HS-27A (cell line): ENCODE results near the gene RAB11FIP5.
"Not testable (repeated sequence)": the region's sequence is repeated elsewhere in the genome, so short reads cannot be mapped to it uniquely, and the experiment has no call there.

Experiments used
- DNase-seq: peaks from one replicate; pipeline ENCODE4 v3.0.0-alpha.2; 2012; ENCODE audit warnings: low read depth, missing footprints

Gene RAB11FIP5, protein sequence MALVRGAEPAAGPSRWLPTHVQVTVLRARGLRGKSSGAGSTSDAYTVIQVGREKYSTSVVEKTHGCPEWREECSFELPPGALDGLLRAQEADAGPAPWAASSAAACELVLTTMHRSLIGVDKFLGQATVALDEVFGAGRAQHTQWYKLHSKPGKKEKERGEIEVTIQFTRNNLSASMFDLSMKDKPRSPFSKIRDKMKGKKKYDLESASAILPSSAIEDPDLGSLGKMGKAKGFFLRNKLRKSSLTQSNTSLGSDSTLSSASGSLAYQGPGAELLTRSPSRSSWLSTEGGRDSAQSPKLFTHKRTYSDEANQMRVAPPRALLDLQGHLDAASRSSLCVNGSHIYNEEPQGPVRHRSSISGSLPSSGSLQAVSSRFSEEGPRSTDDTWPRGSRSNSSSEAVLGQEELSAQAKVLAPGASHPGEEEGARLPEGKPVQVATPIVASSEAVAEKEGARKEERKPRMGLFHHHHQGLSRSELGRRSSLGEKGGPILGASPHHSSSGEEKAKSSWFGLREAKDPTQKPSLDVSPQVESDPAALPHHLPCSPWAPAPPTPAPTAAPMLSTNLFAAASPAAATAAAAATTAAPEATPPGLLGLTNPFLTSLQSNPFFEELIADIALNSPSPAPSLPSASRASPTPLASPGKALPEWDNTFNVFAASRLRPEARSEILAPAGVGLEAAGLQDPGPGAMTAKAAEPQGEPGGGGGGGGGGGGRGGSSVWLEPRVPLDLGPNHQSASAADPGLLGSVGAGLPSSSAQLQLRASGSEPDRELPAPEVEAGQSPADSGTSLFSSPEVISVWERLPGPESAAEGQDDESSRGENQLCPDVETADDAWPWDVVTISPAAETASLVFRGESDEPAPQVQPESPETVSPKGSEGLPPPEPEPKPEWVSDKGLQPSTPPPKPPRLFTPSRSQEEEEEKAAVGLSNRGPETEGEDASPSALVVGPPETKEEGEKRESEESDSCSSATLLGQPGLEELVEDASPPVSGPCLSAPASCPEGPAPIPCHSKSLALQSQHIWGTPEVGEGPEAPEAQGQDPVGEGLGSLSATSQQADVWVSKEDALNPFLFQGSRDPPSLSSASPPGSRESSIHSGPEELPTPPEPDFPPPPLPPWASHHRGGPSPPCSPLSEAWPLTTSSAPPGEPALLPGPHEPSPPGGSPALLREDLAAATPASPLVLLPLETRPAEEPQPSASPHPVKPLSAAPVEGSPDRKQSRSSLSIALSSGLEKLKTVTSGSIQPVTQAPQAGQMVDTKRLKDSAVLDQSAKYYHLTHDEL (N-terminal part only)

DNA sequence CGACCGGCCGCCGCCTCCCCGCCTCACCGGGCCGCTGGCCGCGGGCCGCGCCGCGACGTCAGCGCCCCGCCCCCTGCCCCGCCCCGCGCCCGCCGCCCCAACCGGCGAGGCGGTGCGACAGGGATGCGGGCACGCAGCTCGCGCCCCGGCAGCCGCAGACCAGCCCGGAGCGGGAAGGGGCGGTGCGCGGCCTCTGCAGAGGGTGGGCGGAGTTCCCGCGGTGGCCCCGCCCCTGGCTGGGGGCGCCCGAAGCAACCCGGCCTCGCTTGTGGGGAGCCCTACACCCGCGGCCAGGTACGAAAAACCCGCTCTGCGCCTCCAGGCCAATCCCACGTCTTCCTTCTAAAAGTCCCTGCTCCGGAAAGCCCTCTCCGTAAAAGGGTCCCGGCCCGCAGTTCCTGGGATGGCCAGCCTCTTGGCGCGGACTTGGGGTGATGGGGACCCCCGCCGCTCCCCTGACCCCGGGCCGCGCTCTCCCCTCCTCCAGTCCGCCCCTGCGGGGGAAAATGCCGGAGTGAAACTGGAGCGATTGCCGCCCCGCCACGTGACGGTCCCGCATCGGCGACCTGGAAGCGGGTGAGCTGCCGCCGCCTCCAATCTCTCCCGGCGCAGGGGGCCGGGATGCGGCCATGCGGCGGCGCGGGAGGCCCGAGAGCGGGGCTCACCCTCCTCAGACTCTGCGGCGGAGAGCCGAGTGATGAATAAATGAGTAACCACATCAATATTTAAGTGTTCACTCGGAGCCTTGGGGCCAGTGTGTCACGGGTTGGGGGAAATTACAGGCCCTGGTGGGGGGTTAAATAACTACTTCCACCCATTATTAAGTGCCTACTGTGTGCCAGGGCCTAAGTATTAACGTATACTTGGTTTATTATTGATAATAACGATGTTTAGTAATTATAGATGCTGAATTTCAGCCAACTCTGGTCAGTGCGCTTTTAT lies at the start of gene RAB11FIP5:
TSS of gene RAB11FIP5 (minus strand) at position 36 of the 942 bp plus-strand sequence. CDS start 171 bp downstream, outside the sequence.
- DNase-seq = no peak

DNA sequence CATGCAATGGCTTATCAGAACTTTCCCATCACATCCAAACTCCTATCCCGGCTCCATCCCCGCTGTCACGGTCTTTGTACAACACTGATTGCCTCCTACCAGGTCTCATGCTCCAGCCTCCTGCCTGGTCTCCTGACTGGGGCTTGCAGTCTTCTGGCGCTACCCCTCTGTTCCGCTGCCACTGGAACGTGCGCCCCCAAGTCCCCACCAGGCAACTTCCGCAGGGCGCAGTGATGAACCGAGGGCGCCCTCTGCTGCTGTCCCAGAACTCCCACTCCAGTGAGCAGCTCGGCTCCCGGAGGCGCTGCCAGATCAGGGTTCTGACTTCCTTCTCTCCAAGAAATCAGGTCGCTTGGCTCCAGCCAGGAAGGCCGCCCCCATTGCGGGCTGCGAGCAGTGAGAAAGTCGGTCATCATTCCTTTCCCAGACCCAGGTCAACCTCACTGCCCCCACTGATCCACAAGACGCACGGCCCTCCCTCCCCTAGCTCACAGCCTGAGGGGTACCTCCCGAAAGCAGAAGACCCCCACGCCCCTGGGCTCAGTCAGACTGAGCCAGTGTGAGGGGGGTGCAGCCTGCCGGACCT lies 43.9 kb upstream of the RAB11FIP5 start:
- DNase-seq = no peak

DNA sequence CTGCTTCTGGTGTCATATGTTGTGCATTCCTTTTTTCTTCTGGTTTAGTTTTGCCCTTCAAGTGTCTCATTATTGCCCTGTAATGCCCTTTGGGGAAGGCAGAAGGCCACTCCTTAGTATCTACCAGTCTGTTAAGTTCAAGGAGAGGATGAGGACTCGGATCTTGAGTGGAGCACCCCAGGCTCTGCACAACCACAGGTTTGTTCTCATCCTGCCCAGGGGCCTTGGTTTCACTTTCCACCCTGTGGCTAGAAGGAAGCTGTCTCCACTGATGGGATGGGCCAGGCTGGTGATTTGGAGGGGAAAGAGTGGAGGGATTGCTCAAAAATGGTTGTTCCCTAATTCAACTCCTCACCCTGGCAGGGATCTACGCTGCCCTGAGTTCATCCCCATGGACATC lies 30.2 kb upstream of the RAB11FIP5 start:
- DNase-seq = no peak

DNA sequence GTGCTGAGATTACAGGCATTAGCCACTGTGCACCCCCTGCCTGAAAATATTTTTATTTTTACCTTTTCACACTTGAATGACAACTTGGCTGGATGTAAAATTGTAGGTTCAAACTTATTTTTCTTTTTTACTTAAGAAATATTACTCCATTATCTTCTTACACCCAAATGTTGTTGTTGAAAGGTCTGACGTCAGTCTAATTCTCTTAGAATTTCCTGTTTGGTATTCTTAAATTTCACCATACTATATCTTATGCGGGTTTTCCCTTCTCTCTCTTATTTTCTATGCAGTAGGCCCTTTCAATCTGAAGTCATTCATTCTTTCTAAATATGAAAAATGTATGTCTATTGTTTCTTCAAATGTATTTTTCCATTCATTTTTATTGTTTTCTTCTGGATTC lies 29.1 kb upstream of the RAB11FIP5 start:
- no peak for DNase-seq

DNA sequence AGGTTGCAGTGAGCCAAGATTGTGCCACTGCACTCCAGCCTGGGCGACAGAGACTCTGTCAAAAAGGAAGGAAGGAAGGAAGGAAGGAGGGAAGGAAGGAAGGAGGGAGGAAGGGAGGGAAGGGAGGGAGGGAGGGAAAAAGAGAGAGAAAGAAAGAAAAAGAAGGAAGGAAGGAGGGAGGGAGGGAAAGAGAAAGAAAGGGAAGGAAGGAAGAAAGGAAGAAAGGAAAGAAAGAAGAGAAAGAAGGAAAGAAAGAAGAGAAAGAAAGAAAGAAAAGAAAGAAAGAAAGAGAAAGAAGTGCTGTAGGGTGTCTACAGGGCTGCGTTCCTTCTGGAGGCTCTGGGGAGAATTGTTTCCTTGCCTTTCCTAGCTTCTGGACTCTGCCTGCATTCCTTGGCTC lies 22.5 kb upstream of the RAB11FIP5 start:
- no peak for DNase-seq

DNA sequence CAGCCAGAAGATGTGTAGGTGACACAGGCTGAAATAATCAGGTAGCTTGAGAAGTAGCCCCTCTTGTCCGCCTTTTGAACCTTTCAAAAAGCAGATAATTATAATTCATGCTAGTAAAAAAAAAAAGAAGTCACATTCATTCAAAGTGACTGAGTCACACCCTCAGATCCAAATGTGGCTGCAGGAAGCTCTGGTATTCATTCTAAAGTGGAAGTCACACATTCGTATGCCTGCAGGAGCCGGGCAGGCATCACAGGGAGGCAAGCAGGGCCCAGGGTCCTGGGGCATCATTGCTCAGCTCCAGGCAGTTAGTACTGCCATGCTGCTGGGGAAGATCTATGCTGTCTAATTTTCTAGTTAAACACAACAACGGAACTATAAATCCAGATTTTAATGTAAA lies 21.7 kb upstream of the RAB11FIP5 start:
- DNase-seq = no peak

DNA sequence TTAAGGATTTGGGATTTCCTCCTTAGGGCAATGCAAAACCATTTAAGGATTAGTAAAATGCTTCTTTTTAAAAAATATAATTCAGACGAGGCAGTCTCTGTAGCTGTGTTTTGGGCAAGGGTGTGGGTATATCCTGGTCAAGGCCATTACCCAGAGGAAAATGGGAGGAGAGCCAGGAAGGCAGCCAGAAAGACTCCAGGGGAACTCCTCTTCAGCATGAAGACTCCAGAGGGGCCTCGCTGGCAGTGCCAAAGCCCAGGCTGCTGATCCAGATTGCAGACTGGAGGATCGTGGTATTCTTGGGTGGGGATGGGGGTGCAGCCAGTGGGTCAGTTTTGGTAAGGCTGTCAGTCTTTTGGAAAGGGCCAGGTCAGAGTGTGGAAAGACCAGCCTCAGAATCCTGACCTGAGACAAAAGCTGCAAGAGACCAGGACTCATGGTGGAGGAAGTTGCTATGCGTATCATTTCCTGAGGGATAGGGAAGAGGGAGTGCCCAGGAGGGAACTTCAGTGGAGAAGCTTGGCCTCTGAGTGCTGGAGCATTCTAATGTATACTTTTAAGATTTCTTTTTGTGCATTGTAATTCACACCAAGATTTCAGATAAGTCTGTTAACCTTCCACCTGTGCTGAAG lies 20.9 kb upstream of the RAB11FIP5 start:
- no peak for DNase-seq

DNA sequence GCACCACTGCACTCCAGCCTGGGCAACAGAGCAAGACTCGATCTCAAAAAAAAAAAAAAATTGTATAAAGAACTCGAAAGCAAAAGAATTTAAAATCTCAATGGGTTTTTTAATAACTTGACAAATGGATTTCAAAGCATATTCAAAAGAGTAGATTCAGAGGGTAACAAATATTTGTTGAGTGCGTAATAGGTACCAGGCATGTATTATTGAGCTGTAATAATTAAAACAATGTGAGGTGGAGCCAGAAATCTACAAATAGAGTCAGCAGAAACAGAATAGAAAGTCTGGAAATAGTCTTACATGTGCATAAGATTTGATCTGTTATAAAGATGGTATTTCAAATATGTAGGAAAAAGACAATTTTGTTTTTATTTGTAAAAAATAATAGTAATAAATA lies 19.1 kb upstream of the RAB11FIP5 start:
- no peak for DNase-seq

DNA sequence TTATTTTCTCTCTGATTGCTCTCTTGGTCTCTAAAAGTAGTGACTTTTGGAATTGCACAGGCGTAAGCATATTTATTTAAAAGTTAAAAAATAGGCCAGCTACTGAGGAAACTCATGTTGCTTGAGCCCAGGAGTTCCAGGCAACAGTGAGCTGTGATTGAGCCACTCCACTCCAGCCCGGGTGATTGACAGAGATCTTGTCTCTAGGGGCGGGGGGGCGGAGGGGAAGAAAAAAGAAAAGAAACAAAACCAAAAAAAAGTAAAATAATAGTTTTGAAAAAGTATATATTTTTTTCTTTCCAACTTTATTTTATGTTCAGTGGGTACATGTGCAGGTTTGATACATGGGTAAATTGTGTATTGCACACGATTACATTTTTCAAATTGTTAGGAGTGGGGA lies 18.0 kb upstream of the RAB11FIP5 start:
- no peak for DNase-seq

DNA sequence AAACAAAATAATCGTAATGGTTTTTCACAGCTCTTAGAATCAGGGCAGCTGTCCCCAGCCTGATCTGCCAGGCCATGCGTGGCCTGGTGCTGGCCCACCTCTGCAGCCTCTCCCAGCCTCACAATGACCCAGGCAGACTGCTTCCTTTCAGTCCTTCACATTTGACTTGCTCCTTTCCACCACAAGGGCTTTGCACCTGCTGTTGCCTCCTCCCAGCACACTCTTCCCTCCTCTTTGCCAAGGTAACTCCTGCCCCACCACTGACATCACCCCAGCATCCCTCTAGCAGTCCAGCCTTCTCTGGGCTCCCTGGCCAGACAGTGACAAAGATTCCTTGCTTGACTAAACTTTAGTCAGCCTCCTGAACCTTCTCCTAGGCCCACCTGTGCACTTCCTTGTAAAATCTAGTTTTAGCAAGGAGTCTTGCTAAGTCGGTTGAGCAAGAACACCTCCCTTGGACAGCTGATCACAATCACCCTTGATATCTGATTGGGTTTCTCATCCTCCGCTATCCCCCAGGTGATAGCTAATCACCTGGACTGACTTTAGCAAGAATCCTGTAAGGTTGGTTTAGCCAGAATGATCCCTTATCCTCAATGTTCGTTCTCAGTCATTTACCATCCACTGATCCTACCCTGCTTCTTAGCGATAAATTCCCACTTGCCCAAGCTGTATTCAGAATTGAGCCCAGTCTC lies 16.2 kb upstream of the RAB11FIP5 start:
- no peak for DNase-seq

DNA sequence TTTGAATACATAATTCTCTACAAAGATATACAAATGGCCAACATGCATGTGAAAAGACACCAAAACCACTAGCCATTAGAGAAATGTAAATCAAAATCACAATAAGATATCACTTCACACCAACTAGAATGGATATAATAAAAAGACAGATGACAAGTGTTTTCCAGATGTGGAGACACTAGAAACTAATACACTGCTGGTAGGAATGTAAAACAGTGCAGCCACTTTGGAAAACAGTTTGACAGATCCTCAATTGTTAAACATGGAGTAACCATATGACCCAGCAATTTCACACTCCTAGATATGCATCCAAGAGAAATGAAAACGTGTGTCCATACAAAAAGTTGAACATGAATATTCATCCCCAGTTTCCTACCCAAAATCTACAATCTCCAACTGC lies 9.8 kb upstream of the RAB11FIP5 start:
- no peak for DNase-seq

DNA sequence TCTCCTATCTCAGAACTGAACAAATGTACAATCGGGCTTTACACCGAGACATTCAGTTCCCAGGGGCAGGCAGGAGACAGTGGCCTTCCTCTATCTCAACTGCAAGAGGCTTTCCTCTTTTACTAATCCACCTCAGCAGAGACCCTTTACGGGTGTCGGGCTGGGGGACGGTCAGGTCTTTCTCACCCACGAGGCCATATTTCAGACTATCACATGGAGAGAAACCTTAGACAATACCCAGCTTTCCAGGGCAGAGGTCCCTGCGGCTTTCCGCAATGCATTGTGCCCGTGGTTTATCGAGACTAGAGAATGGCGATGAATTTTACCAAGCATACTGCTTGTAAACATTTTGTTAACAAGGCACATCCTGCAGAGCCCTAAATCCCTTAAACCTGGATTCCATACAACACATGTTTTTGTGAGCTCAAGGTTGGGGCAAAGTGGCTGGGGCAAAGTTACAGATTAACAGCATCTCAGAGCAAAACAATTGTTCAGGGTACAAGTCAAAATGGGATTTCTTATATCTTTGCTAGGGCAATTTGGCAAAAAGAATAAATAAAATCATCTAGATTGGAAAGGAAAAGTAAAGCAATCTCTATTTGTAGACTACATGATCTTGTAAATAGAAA lies 7.0 kb upstream of the RAB11FIP5 start:
- DNase-seq = not testable (repeated sequence)

DNA sequence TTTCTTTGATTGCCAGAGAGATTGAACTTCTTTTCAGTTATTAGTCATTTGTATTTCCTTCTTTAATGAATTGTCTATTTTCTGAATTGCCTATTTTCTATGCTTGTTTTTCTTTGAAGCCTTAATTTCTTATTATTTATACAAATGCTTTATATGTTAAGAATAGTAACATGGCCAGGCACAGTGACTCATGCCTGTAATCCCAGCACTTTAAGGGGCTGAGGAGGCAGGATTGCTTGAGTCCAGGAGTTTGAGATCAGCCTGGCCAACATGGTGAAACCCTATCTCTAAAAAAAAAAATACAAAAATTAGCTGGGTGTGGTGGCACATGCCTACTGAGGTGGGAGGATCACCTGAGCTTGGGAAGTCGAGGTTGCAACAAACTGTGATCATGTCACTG lies 4.7 kb upstream of the RAB11FIP5 start:
- DNase-seq = no peak

DNA sequence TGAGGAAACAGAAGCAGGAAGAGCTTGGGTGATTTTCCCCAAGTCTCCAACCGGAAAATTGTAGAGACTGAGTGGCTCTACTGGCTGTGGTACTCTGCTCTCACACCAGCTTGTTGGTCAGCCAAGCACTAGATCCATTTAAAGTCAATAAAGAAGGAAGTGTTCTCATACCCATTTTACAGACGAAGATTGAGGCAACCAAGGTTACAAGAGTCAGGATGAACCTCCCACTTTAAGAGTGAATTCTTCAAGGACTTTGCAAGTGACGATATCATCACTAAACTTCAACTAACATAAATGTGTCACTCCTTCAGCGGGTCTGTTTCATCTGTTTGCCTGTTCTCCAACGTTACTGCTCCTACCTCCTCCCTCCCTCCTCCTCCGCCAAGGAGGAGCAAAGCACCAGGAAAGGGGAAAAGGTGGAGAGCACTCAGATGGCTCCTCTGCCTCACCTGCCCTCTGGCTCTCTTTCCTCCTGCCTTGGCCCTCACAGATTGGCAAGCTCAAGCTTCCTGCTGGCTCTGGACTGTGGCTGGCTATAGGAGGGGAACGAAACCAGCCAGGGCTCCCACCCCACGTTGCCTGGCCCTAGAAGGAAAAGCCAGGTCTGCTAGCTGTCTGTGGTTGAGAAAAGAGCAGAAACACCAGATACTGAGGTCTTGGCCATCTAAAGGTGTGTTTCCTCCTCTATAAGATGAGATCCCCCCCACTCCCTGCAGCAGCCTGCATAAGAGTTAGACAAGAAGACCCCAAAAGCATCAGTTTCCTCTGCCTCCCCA lies 3.6 kb upstream of the RAB11FIP5 start:
- no peak for DNase-seq

DNA sequence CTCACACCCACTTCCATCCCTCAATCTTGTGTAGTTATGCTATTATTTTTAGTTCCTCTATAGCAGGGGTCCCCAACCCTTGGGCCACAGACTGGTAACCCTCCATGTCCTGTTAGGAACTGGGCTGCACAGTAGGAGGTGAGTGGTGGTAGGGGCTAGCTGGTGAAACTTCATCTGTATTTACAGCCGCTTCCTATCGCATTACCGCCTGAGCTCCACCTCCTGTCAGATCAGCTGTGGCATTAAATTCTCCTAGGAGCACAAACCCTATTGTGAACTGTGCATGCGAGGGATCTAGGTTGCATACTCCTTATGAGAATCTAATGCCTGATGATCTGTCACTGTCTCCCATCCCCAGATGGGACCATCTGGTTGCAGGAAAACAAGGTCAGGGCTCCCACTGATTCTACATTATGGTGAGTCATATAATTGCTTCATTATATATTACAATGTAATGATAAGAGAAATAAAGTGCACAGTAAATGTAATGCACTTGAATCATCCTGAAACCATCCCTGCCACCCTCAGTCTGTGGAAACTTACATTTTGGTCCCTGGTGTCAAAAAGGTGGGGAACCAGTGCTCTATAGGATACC lies 1.6 kb upstream of the RAB11FIP5 start:
- DNase-seq = no peak

DNA sequence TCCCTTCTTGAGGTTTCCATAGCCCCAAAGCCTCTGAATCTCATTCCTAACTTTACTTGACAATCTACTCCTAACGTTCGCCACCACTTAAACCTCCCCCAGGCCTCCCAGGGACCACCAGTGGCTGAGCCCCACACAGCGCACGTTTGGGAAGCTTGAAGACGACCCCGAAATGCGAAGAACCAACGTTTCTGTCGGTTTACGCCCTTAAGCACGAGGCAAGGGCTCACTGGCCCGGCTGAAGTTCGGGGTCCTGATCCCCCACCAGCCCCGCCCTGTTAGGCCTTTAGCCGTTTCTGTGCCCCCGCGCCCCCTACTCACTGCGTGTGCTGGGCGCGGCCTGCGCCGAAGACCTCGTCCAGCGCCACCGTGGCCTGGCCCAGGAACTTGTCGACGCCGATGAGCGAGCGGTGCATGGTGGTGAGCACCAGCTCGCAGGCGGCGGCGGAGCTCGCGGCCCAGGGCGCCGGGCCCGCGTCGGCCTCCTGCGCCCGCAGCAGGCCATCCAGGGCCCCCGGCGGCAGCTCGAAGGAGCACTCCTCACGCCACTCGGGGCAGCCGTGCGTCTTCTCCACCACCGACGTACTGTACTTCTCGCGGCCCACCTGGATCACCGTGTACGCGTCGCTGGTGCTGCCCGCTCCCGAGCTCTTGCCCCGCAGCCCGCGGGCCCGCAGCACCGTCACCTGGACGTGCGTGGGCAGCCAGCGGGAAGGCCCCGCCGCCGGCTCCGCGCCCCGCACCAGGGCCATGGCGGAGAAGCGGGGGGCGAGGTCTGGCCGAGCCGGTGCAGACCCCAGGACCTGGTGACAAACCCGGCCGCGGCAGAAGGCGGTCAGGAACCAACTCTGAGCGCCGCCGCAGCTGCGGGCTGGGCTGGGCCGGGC lies 479 bp downstream of the RAB11FIP5 start:
- DNase-seq = no peak
